HL-60 (cell line): ENCODE results near the gene PLEKHB2.
"Not testable (repeated sequence)": the region's sequence is repeated elsewhere in the genome, so short reads cannot be mapped to it uniquely, and the experiment has no call there.

Experiments
- DNase-seq, 2 experiments: peaks; one replicate each; pipeline ENCODE4 v3.0.0-alpha.2; 2010 to 2020; ENCODE audit warnings: low read depth in 1 of 2, low spot score in 1 of 2
- H3K27ac ChIP-seq: fragments of 250-450 bp; sonication (Bioruptor Pico); replicated peaks from 2 replicates; pipeline ENCODE4 v1.5.1; 2020; ENCODE audit warnings: mild to moderate bottlenecking, moderate library complexity
- H3K27me3 ChIP-seq: fragments of 250-450 bp; sonication (Bioruptor Pico); 2 replicates; pipeline ENCODE4 v1.5.1; 2021; ENCODE audit warnings: mild to moderate bottlenecking, moderate library complexity; ENCODE audit not compliant: insufficient read depth, poor library complexity, severe bottlenecking
- H3K4me3 ChIP-seq: replicated peaks from 2 replicates; pipeline ENCODE4 v1.5.1; 2011; ENCODE audit warnings: mild to moderate bottlenecking, control low read depth, low read length; ENCODE audit not compliant: insufficient read depth
- GABPA ChIP-seq: IDR thresholded peaks from 2 replicates; pipeline ENCODE4 v1.6.1; 2012; ENCODE audit warnings: low read depth
- POLR2AphosphoS5 ChIP-seq: IDR thresholded peaks from 2 replicates; pipeline ENCODE4 v1.6.1; 2012; ENCODE audit warnings: low read depth
- SPI1 ChIP-seq: IDR thresholded peaks from 2 replicates; pipeline ENCODE4 v1.6.1; 2012; ENCODE audit warnings: low read depth, mild to moderate bottlenecking, borderline replicate concordance
- TF ChIP-seq, protein P1 (sequence below): IDR thresholded peaks from 2 replicates; pipeline ENCODE4 v1.6.1; 2012; ENCODE audit warnings: low read depth; ENCODE audit not compliant: insufficient replicate concordance
- TF ChIP-seq, protein P2 (sequence below): IDR thresholded peaks from one replicate; pipeline ENCODE4 v1.5.1; 2011; ENCODE audit warnings: low read length, control low read depth, inconsistent platforms; ENCODE audit not compliant: insufficient read depth

PLEKHB2 gene

DNA sequence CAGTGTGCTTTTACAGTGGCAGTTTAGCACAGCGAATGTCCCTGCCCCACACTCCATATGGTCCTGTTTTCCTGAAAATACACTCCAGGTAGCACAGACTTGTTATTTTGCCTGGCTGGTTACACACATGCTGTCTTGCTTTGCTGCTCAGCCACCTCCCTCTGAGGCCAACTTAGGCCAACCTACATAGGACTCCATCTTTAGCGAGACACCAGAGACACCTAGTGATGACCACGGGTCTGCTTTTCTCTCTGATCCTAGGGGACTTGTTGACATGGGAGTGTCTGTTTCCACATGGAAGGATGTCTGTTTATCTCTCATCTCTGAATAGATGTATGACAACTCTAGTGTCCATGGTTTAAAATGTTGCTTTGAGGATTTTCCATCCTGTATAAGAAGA is 43.3 kb downstream of the PLEKHB2 start:
- DNase-seq: no peak
- Histone ChIP-seq H3K27me3 (no peaks in the 10 kb centered on the region), H3K27ac (no peak overlapping the region)

DNA sequence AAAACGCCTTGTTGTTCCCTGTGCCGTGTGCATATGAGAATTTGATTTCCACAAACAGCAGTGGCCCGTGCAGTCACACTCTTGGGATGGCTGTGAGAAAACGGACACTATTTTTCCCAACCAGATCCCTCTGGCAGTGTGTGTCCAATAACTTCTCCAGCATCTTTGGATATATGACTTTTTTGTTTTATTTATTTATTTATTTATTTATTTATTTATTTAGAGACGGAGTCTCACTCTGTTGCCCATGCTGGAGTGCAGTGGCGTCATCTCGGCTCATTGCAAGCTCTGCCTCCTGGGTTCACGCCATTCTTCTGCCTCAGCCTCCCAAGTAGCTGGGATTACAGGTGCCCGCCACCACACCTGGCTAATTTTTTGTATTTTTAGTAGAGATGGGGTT is 45.0 kb downstream of the PLEKHB2 start:
- not testable (repeated sequence) for H3K4me3 ChIP-seq, H3K27me3 ChIP-seq, DNase-seq, H3K27ac ChIP-seq

More for the DNA sequence above, 43.3 kb downstream of the PLEKHB2 start:
- H3K4me3 ChIP-seq: no peak overlapping the region
- TF ChIP-seq SPI1 (no peak), GABPA (no peak), POLR2AphosphoS5 (no peak)
- TF ChIP-seq, protein P1, sequence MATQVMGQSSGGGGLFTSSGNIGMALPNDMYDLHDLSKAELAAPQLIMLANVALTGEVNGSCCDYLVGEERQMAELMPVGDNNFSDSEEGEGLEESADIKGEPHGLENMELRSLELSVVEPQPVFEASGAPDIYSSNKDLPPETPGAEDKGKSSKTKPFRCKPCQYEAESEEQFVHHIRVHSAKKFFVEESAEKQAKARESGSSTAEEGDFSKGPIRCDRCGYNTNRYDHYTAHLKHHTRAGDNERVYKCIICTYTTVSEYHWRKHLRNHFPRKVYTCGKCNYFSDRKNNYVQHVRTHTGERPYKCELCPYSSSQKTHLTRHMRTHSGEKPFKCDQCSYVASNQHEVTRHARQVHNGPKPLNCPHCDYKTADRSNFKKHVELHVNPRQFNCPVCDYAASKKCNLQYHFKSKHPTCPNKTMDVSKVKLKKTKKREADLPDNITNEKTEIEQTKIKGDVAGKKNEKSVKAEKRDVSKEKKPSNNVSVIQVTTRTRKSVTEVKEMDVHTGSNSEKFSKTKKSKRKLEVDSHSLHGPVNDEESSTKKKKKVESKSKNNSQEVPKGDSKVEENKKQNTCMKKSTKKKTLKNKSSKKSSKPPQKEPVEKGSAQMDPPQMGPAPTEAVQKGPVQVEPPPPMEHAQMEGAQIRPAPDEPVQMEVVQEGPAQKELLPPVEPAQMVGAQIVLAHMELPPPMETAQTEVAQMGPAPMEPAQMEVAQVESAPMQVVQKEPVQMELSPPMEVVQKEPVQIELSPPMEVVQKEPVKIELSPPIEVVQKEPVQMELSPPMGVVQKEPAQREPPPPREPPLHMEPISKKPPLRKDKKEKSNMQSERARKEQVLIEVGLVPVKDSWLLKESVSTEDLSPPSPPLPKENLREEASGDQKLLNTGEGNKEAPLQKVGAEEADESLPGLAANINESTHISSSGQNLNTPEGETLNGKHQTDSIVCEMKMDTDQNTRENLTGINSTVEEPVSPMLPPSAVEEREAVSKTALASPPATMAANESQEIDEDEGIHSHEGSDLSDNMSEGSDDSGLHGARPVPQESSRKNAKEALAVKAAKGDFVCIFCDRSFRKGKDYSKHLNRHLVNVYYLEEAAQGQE: no peak
- TF ChIP-seq, protein P2, sequence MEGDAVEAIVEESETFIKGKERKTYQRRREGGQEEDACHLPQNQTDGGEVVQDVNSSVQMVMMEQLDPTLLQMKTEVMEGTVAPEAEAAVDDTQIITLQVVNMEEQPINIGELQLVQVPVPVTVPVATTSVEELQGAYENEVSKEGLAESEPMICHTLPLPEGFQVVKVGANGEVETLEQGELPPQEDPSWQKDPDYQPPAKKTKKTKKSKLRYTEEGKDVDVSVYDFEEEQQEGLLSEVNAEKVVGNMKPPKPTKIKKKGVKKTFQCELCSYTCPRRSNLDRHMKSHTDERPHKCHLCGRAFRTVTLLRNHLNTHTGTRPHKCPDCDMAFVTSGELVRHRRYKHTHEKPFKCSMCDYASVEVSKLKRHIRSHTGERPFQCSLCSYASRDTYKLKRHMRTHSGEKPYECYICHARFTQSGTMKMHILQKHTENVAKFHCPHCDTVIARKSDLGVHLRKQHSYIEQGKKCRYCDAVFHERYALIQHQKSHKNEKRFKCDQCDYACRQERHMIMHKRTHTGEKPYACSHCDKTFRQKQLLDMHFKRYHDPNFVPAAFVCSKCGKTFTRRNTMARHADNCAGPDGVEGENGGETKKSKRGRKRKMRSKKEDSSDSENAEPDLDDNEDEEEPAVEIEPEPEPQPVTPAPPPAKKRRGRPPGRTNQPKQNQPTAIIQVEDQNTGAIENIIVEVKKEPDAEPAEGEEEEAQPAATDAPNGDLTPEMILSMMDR: no peak

DNA sequence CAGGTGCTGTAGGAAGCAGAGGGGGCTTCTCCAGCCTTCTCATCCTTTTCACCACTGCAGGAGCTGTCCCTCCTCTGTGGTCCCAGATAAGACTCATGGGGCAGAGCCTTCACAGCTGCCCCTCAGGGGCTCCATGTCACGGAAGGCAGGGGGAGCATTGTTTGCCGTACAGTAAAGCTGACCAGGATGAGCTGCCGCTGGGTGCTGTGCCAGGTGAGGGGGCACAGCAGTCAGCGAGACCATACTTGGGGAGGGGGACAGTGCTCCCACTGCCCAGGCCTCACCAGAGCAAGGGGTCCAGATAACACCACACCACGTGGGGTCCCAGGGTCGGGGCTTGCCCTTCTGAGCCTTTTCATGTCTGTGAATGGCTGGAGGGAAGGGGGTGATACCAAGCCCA is 46.3 kb downstream of the PLEKHB2 start:
- peak; percentile 45; the same call in 1 of the 2 replicates for TF ChIP-seq POLR2AphosphoS5
- TF ChIP-seq, protein P1: no peak
- no peak for TF ChIP-seq GABPA
- TF ChIP-seq, protein P2: no peak
- no peak for TF ChIP-seq SPI1
- Histone ChIP-seq H3K27ac (no peak overlapping the region), H3K27me3 (no peaks in the 10 kb centered on the region), H3K4me3 (no peak overlapping the region)
- DNase-seq: no peak

DNA sequence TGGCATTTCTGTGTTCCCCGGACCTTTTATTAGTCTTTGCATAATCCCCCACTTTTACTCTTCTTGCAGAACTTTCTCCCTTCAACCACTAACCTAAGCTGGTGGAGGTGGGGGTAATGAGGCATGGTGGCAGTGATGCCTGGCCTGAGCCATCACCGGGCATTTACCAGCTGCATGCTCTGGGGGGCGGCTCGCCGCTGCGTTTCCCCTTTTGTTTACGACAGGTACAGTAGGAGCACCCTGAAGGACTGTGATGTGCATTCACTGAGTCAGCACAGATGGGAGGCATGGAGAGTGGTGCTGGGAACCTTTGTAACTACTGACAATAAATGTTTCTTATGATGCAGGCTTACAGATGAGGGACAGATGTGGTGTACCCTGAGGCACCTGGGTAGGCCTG is 46.9 kb downstream of the PLEKHB2 start:
- Histone ChIP-seq H3K4me3 (no peak overlapping the region), H3K27ac (no peak overlapping the region), H3K27me3 (no peaks in the 10 kb centered on the region)
- TF ChIP-seq GABPA (no peak), SPI1 (no peak), POLR2AphosphoS5 (no peak)
- TF ChIP-seq, protein P1: no peak
- TF ChIP-seq, protein P2: no peak
- no peak for DNase-seq
